ENCODE data around the gene DDI1.

DNA sequence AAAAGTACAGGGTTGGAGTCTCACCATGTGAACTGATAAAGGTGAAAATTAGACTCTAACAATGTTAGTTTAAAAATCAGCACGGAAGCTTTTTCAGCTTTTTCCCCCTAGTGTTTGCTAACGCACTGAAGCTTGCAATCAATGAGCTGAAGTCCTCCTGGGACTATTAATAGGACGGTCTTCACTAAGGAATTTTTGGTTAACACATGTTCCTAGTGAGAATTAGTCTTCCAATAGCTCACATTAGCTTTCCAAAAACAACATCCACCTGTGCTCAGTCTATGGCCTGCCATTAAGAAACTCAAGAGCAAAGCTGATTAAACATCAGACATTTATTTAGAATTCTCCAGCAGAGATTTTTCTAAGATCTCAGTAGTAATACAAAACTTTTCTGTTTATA is 26.7 kb upstream of the DDI1 start:
- TF ChIP-seq POLR2A (IDR thresholded peaks at IDR 0.05) (no peak), POLR2AphosphoS5 (IDR thresholded peaks at IDR 0.05) (no peak), EP300 (IDR thresholded peaks at IDR 0.05) (no peak)
- TF ChIP-seq, protein P1, sequence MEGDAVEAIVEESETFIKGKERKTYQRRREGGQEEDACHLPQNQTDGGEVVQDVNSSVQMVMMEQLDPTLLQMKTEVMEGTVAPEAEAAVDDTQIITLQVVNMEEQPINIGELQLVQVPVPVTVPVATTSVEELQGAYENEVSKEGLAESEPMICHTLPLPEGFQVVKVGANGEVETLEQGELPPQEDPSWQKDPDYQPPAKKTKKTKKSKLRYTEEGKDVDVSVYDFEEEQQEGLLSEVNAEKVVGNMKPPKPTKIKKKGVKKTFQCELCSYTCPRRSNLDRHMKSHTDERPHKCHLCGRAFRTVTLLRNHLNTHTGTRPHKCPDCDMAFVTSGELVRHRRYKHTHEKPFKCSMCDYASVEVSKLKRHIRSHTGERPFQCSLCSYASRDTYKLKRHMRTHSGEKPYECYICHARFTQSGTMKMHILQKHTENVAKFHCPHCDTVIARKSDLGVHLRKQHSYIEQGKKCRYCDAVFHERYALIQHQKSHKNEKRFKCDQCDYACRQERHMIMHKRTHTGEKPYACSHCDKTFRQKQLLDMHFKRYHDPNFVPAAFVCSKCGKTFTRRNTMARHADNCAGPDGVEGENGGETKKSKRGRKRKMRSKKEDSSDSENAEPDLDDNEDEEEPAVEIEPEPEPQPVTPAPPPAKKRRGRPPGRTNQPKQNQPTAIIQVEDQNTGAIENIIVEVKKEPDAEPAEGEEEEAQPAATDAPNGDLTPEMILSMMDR (IDR thresholded peaks at IDR 0.05), result no peak

Data from gastroesophageal sphincter (tissue), 3 donors.